Bronchial epithelial cell (primary cell): ENCODE measurements around the gene PDZD2. TPM values are rescaled to one million over a fixed set of nuclear protein-coding genes. Genes with fewer than 3 reads are reported as not detected.

Experiments
- DNase-seq: peaks from one replicate; pipeline ENCODE4 v3.0.0-alpha.2; 2010; ENCODE audit warnings: low read depth
- FAIRE-seq: peaks from 2 replicates; lab custom pipeline; 2011; peaks lifted over from hg19 to GRCh38; lab: Jason Lieb, UNC
- H3K27me3 ChIP-seq: 2 replicates; pipeline ENCODE4 v1.5.1; 2011; ENCODE audit warnings: low read length; ENCODE audit not compliant: control insufficient read depth, insufficient read depth
- H3K36me3 ChIP-seq: 2 replicates; pipeline ENCODE4 v1.5.1; 2011; ENCODE audit warnings: low read length; ENCODE audit not compliant: control insufficient read depth, insufficient read depth
- H3K4me3 ChIP-seq: 2 replicates; pipeline ENCODE4 v1.5.1; 2011; ENCODE audit warnings: mild to moderate bottlenecking, low read depth, low read length, control low read depth
- CTCF ChIP-seq: IDR thresholded peaks from 2 replicates; pipeline ENCODE4 v1.5.1; 2011; ENCODE audit warnings: mild to moderate bottlenecking, moderate library complexity, low read length, control low read depth, inconsistent platforms; ENCODE audit not compliant: insufficient read depth, severe bottlenecking
- total RNA-seq: library from RNA; depleted of rRNA; stranded (reverse); fragments of >200 nt; gene quantifications from 2 replicates; pipeline ENCODE4 v1.2.1, GENCODE V29; 2014

The PDZD2 gene
- total RNA-seq, 1 donor from 2014 or later = 1.8 TPM

GRCh38 chr5:31786090-31786631 lies 147.2 kb downstream of the PDZD2 start:
- TF ChIP-seq CTCF = no peak
- no peak for FAIRE-seq
- DNase-seq = no peak
- Histone ChIP-seq H3K4me3 (no peak overlapping the region), H3K27me3 (no peaks in the 10 kb centered on the region), H3K36me3 (no peaks in the 10 kb centered on the region)

- FAIRE-seq (no peak), DNase-seq (no peak)
- no peak overlapping the region for H3K4me3 ChIP-seq
- H3K27me3 ChIP-seq = no peaks in the 10 kb centered on the region
- no peaks in the 10 kb centered on the region for H3K36me3 ChIP-seq
- TF ChIP-seq CTCF = no peak
These were observed 155.1 kb downstream of the PDZD2 start for GRCh38 chr5:31794009-31794408.

- DNase-seq = no peak
- no peaks in the 10 kb centered on the region for H3K36me3 ChIP-seq
- H3K4me3 ChIP-seq = no peak overlapping the region
- H3K27me3 ChIP-seq = no peaks in the 10 kb centered on the region
- FAIRE-seq = no peak
- TF ChIP-seq CTCF = no peak
These were observed 159.2 kb downstream of the PDZD2 start for GRCh38 chr5:31798168-31798567.

- no peak overlapping the region for H3K4me3 ChIP-seq
- no peaks in the 10 kb centered on the region for H3K27me3 ChIP-seq
- no peaks in the 10 kb centered on the region for H3K36me3 ChIP-seq
- no peak for TF ChIP-seq CTCF
- FAIRE-seq (no peak), DNase-seq (no peak)
These were observed 161.4 kb downstream of the PDZD2 start for GRCh38 chr5:31800351-31800750.

GRCh38 chr5:31805785-31806400 lies 167.0 kb downstream of the PDZD2 start:
- Histone ChIP-seq H3K27me3 (no peaks in the 10 kb centered on the region), H3K36me3 (no peaks in the 10 kb centered on the region), H3K4me3 (no peak overlapping the region)
- peak; percentile 7 for FAIRE-seq
- TF ChIP-seq CTCF = no peak
- no peak for DNase-seq

- no peak for FAIRE-seq
- TF ChIP-seq CTCF = no peak
- DNase-seq = no peak
- no peak overlapping the region for H3K4me3 ChIP-seq
- no peaks in the 10 kb centered on the region for H3K36me3 ChIP-seq
- no peaks in the 10 kb centered on the region for H3K27me3 ChIP-seq
These were observed 167.6 kb downstream of the PDZD2 start for GRCh38 chr5:31806561-31806960.
